A172 (cell line): ENCODE data around the gene UGT2B11. TPM values are rescaled to one million over a fixed set of nuclear protein-coding genes. Genes with fewer than 3 reads are reported as not detected.
A peak's percentile ranks its signal among the peaks of the same experiment; 100 is the strongest.
"Not testable (repeated sequence)": the region's sequence is repeated elsewhere in the genome, so short reads cannot be mapped to it uniquely, and the experiment has no call there.

Experiments
- DNase-seq: peaks from one replicate; pipeline ENCODE4 v3.0.0-alpha.2; 2015; ENCODE audit warnings: low spot score
- total RNA-seq: library from RNA; depleted of rRNA; stranded (reverse); fragments of >200 nt; shearing (Covaris generic); gene quantifications from 2 replicates; pipeline ENCODE4 v1.2.3, GENCODE V29; 2014; rRNA removed

The UGT2B11 gene
- total RNA-seq: not detected in 2 replicates

DNA sequence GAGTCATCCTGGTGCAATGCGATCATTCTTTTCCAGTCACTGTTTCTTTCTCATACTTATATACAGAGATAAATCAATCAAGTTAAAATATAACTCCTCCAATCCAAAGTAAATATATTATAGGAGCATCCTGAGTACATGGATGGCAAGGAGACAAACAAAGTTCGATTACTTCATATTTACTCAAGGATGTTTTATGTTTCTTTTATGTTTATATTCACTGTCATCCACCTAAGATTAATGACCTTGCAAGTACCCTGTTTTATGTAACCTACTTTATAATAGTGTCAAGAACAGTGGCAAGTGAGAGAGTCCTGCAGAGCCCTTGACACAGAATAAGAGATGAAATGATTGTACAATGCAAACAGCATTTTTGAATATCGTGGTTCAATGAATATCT is at the start of gene UGT2B11:
TSS of gene UGT2B11 (minus strand) at position 33 of the 400 bp plus-strand sequence. CDS start at position 7, 26 bp downstream.
- DNase-seq: no peak

DNA sequence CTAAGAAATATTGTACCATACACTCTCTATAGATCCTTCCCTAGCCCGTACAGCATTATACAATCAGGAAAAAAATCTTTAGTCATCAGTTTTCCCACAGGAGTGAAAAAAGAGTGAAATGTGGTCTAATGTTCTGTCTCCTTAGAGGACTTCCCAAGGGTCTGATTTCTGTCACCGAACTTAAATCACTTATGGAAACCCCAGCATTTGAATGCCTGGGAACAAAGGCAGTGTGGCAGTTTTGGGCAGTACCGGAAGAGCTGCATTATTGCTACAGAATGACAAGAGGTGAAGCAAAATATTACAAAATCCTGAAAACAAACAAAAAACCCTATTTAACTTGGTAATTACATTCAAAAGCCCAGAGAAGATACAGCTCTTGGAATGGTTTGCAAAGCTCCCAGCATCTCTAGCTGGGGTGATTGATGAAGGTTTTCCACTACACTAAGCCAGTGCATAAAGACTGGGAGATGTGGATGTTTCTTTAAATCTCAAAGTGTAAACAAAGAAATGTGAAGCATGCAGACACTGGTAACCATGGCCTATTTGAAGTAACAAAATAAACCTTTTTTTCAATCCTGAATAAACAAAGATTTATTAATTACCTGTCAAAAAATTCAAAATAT is 38.7 kb upstream of the UGT2B11 start:
- DNase-seq: not testable (repeated sequence)

DNA sequence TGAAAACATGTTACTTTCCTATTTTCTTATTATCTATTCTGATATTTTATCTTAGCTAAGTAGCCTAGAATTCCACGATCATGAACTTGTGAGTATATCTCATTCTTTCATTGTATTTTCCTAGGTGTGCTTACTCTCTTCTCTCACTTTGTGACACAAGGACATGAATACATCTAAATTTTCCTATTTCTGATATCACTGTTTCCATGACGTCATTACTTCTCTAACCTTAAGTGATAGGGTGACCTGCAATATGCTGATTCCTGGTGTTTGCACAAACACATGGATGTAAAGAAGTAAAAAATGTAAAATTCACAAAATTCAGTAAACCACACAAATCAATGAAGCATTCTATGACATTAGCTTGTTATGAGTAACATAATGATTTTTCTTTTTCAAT is 36.3 kb upstream of the UGT2B11 start:
- DNase-seq: not testable (repeated sequence)

DNA sequence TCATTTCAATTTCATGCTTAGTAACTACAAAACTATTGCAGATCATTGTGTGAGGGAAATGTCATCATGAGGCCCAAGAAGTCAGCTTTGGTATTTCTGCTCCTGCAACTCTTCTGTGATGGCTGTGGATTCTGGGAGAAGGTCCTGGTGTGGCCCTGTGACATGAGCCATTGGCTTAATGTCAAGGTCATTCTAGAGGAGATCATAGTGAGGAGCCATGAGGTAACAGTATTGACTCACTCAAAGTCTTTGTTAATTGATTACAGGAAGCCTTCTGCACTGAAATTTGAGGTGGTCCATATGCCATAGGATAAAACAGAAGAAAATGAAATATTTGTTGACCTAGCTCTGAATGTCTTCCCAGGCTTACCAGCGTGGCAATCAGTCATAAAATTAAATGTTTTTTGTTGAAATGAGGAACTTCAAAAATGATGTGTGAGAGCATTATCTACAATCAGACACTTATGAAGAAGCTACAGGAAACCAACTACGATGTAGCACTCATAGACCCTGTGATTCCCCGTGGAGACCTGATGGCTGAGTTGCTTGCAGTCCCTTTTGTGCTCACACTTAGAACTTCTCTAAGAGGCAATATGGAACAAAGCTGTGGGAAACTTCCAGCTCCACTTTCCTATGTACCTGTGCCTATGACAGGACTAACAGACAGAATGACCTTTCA is 28.2 kb upstream of the UGT2B11 start:
- not testable (repeated sequence) for DNase-seq

DNA sequence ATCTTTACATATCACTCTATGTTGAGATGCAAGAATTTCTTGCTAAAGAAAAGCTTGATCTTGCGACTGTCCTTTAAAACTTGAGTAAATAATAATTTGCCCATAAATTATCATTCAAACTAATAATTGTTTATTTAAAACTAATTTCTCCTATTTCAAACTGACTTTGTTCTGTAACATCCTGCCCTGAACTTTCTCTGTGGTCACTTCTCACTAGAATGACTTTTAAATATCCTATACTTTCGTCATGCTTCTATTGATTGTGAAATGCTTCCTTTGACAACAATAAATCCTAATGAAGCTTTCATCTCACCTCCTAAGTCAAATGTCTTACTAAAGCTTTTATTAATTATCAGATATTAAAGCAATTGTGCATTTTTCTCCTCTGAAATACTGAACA is 27.2 kb upstream of the UGT2B11 start:
- not testable (repeated sequence) for DNase-seq

DNA sequence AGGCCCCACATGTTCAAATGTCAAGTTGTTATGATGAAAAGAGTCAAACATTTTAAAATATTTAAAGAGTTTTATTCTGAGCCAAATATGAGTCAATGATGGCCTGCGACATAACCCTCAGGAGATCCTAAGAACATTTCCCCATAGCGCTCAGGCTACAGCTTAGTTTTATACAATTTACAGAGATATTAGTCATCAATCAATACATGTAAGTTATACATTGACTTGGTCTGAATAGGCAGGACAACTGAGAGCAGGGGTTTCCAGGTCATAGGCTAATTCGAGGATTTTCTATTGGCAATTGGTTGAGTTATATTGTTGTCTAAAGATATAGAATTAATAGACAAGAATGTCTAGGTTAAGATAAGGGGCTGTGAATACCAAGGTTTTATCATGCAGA is 26.2 kb upstream of the UGT2B11 start:
- not testable (repeated sequence) for DNase-seq

DNA sequence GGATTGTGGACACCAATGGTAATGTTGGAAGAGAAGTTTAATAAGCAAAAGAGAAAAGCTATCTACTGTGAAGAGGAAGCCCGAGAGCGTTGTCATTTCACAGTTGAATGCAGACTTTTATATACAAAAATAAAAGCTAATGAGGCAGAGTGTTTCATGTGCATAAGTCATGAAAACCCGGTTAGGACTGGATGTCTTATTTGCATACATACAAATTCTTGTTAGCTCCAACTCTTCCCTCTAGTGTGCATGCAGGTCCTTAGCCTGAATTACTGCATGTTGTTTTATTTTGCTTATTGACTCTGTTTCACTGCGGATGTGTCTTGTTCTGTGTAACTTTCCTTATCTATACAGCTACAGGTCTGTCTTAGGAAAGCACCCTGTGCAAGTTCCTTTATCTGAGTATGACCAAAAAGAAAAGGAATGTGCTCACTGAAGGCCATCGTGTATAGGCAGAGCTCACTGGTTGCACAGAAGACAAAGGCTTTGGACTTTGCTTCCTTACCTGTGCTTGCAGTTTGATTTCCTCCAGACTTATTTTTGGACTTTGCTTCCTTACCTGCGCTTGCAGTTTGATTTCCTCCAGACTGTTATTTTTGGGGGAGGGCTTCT is 25.1 kb upstream of the UGT2B11 start:
- DNase-seq: no peak

DNA sequence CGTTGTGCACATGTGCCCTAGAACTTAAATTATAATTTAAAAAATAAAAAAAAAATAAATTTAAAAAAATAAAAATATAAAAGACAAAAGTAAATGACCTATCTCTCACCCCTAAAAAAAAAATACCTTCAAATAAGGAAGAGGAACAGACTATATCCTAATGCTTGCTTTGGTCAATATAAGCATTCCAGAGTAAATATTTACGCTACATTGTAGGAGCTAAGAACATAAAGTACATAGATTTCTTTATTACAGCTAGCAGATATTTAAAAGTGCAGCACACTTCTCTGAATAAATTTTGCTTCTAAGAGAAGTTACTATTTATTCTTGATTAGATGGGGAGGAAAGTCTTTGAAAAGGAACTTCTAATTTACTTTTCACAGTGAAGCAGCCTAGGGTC is 24.5 kb upstream of the UGT2B11 start:
- DNase-seq: no peak

DNA sequence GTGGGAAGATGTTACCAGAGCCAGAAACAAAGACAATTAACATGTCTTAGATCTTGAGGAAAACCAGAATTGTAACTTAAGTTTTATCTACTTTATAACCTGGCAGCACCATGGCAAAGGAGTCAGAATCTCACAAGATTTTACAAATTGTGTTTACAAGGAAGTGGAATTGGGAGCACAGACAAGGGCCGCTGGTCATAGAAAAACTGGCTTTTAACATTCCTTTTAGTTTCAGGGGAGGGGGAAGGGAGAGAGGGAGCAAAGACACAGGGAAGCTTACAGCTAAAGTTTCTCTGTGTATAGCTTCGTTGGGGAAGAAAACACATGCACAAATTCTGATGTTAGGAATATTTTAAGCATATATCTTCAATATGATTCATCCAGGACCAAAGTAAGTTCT is 10.3 kb upstream of the UGT2B11 start:
- DNase-seq: no peak

DNA sequence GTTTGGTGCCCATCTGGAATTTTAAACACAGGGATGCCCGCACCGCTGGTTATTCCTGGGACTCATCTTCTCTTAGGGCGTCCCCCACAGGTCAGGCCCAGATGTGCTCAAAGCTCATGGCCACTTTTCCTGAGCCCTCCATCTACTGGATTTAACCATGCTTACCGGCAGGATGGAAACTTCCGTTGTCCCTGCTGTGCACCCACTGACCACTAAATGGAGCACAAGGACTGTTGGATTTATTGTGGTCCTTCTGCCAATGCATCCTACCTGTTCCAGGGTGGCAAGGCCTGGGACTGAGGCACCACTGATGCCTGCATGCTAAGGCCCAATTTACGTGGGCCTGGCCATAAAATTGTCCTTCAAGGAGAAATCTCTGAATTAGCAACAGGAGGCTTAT is 8.7 kb upstream of the UGT2B11 start:
- DNase-seq: not testable (repeated sequence)

DNA sequence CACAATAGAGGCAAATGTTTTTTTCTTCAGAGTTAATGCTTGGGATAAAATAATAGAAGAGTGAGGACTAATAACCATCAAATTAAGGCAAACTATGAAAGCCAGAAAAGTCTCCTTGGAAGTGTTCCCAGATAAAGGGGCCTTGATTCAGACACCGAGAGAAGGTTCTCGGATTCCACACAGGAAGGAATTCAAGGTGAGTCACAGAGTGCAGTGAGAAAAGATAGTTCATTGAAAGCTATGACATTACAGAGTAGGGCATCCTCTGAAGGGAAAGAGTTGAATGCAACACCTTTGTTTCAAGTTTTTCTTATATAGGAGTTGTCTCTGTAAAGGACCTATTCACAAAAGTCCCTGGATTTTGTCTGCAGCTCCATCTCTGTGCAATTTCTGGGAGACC is 3.9 kb upstream of the UGT2B11 start:
- not testable (repeated sequence) for DNase-seq

DNA sequence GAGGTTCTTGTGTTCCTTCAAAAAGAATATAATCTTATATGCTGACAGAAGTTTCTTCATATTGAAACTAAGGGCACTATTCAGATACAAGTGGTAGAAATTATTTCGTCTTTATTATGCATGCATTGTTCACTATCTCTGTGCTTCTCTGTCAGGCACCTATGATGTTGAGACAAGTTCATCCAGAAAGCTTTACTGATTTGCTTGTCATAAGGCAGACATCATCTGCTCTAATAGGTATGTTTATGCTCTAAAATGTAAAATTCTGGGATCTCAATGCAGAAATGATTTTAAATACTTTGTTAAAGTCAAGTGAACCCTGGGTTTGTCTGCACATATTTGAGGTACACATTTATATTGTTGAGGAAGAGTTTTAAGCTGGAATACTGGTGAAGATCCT is 3.6 kb downstream of the UGT2B11 start:
- no peak for DNase-seq

DNA sequence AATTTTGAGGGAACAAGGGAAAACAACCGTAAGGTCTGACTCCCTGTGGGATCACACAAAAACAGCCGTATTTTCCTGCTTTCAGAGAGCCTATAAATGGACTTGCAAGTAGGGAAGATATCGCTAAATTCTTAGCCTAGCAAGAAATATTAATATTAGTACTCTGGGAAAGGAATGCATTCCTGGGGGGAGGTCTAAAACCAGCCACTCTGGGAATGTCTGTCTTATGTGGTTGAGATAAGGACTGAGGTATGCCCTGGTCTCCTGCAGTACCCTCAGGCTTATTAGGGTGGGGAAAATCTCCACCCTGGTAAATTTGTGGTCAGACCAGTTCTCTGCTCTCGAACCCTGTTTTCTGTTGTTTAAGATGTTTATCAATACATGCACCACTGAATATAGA is 16.0 kb downstream of the UGT2B11 start:
- not testable (repeated sequence) for DNase-seq

DNA sequence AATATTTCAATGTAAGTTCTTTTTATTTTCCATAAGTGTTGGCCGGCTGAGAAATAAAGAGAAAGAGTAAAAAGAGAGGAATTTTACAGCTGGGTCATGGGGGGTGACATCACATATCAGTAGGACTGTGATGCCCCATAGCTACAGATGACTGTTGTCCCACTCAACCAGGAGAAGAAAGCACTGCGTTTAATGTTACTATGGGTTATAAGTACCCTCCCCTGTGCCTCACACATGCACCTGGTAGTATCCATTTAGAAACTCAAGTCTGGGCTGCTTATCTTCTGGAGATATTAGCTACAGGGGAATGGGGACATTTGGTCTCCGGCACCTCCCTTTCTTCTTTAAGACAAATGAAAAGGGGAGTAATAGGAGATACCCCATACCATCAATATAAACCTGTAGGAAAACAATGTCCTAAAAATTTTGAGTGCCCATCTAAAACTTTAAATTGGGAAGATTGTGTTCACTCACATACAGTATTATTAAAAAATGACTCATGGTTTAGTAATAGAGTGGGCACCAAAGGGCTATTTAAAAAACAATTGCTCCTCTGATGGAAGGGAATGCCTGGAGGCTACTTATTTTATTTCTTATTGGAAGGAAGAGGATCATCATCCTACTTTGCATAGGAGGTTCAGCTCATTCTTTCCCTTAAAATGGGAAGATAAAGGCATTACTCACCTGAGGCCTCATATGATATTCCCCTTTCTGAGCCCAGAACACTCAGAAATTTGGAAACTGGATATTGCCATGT is 18.2 kb downstream of the UGT2B11 start:
- DNase-seq: no peak

DNA sequence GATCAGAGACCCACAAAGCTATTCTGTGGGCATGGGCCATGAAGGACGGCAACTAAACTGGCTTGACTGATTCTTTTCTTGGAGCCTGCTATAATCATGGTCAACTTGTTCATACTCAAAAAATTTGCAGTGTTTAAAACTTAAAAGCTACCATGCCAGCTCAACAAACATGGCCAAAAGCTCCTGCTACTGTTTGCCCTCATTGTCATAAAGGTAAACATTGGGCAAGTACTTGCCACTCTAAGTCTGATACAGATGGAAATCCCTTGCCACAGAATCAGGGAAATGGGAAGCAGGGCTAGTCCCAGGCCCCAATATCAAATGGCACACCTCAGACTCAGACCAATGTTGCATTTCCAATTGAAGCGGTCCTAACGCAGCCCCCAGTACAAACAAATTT is 20.4 kb downstream of the UGT2B11 start:
- no peak for DNase-seq

DNA sequence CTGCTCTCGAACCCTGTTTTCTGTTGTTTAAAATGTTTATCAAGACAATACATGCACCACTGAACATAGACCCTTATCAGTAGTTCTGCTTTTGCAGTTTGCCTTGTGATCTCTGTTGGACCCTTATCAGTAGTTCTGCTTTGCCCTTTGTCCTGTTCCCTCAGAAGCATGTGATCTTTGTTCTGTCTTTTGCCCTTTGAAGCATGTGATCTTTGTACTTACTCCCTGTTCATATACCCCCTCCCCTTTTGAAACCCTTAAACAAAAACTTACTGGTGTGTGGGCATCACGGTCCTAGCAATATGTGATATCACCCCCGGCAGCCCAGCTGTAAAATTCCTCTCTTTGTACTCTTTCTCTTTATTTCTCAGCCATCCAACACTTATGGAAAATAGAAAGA is 22.6 kb downstream of the UGT2B11 start:
- DNase-seq: not testable (repeated sequence)

DNA sequence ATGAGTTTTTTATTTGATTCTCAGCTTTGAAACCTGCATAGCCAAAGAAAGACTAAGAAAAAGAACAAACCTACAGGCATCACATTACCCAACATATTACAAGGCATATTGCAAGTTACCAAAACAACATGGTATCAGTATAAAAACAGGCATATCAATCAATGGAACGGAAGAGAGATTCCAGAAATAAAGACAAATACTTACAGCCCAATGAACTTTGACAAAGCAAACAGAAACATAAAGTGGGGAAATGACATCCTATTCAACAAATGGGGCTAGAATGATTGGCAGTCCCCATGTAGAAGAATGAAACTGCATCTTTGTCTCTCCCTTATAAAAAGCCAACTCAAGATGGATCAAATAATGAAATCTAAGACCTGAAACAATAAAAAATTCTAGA is 23.9 kb downstream of the UGT2B11 start:
- DNase-seq: not testable (repeated sequence)

DNA sequence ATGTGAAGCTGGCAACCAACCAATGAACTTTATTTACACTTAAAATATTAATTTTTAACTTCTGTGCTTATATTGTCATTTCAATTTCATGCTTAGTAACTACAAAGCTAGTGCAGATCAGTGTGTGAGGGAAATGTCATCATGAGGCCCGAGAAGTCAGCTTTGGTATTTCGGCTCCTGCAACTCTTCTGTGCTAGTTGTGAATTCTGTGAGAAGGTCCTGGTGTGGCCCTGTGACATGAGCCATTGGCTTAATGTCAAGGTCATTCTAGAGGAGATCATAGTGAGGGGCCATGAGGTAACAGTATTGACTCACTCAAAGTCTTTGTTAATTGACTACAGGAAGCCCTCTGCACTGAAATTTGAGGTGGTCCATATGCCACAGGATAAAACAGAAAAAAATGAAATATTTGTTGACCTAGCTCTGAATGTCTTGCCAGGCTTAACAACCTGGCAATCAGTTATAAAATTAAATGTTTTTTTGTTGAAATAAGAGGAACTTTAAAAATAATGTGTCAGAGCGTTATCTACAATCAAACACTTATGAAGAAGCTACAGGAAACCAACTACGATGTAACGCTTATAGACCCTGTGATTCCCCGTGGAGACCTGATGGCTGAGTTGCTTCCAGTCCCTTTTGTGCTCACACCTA is 32.9 kb downstream of the UGT2B11 start:
- DNase-seq: not testable (repeated sequence)

DNA sequence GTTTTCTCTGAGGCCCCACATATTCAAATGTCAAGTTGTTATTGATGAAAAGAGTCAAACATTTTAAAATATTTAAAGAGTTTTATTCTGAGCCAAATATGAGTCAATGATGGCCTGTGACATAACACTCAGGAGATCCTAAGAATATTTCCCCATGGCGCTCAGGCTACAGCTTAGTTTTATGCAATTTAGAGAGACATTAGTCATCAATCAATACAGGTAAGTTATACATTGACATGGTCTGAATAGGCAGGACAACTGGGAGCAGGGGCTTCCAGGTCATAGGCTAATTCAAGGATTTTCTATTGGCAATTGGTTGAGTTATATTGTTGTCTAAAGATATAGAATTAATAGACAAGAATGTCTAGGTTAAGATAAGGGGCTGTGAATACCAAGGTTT is 34.7 kb downstream of the UGT2B11 start:
- not testable (repeated sequence) for DNase-seq

DNA sequence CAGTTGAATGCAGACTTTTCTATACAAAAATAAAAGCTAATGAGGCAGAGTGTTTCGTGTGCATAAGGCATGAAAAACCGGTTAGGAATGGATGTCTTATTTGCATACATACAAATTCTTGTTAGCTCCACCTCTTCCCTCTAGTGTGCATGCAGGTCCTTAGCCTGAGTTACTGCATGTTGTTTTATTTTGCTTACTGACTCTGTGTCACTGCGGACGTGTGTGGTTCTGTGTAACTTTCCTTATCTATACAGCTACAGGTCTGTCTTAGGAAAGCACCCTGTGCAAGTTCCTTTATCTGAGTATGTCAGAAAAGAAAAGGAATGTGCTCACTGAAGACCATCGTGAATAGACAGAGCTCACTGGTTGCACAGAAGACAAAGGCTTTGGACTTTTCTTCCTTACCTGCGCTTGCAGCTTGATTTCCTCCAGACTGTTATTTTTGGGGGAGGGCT is 35.8 kb downstream of the UGT2B11 start:
- not testable (repeated sequence) for DNase-seq

DNA sequence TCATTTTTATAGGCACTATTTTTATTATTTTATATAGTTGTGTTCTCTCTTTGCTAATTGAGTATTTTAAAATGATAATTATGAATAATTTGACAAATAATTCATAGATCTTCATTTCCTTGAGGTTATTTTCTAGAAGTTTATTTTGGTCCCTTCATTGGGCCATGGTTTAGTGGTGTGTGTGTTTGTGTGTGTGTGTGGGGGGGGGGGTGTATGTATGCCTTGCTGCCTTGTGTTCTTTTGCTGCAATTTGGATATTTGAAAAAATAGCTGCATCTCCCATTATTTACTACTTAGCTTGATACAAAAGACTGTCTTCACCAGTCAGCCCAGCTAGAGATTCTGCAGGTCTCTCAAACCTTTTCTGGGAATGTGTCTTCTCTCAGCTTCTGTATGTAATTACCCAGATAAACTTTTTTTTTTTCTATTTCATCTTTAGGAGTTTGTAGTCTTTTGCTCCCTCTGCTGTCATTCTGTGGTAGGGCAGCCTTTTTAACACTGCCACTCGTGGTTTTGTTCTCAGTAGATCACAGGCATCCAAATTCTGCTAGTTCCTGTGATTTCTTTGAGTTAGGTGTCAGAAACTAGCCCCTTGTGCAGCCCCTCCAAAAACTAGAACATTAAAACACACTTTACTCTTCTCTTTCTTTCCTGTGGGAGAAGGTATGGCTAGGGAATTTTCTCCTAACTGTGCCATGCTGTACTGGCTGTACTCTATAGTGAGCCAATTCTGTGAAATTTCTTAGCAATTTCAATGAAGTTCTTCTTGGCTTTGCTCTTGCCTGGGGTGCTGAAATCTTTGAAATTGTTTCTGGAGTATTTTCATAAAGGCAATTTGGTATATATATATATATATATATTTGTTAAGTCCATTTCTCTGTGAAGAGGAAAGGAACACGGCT is 44.1 kb downstream of the UGT2B11 start:
- DNase-seq: peak; percentile 11
